CD4-positive, alpha-beta memory T cell (primary cell): ENCODE data around the gene SLC8A1. TPM values are rescaled to one million over a fixed set of nuclear protein-coding genes. Genes with fewer than 3 reads are reported as not detected.

ENCODE experiments used
- CTCF ChIA-PET: fragments of 350-600 bp; sonication (Branson Sonifier 250); formaldehyde crosslinking; loops from one replicate; lab custom pipeline; 2021; ENCODE audit warnings: inconsistent platforms; ENCODE audit not compliant: partially characterized antibody; lab: Charles Lee
- POLR2A ChIA-PET: fragments of 350-600 bp; sonication (Branson Sonifier 250); formaldehyde crosslinking; loops from one replicate; lab custom pipeline; 2021; ENCODE audit not compliant: partially characterized antibody; lab: Charles Lee
- DNase-seq, 5 donors: peaks; one replicate each; pipeline versions ENCODE4 v3.0.0 to v3.0.0-alpha.2; 2020 to 2022; ENCODE audit warnings: mixed read lengths in 1 of 5
- H3K27ac ChIP-seq: one replicate; pipeline ENCODE4 v1.7.0; 2013; ENCODE audit warnings: low read depth, low read length
- H3K27me3 ChIP-seq: 2 replicates; pipeline ENCODE4 v1.7.0; 2013; ENCODE audit warnings: mild to moderate bottlenecking, low read length, moderate library complexity; ENCODE audit not compliant: insufficient read depth
- H3K36me3 ChIP-seq: 2 replicates; pipeline ENCODE4 v1.7.0; 2013; ENCODE audit warnings: mild to moderate bottlenecking, low read length, moderate library complexity; ENCODE audit not compliant: insufficient read depth
- H3K4me1 ChIP-seq: 2 replicates; pipeline ENCODE4 v1.7.0; 2013; ENCODE audit warnings: mild to moderate bottlenecking, low read length, moderate library complexity; ENCODE audit not compliant: insufficient read depth
- H3K4me3 ChIP-seq, 2 donors: one replicate each; pipeline ENCODE4 v1.7.0; 2013; ENCODE audit warnings: low read length in 2 of 2, mild to moderate bottlenecking in 1 of 2
- H3K9me3 ChIP-seq, 2 donors: one replicate each; pipeline ENCODE4 v1.7.0; 2013; ENCODE audit warnings: low read length in 2 of 2, control low read depth in 1 of 2; ENCODE audit not compliant: control insufficient read depth in 1 of 2
- H3K27ac Mint-ChIP-seq, 7 donors: one replicate each; pipeline ENCODE4 v1.8.0; 2020 to 2021; ENCODE audit warnings: mixed read lengths in 7 of 7, mild to moderate bottlenecking in 6 of 7, inconsistent platforms in 3 of 7, moderate library complexity in 3 of 7
- H3K27me3 Mint-ChIP-seq, 2 donors: one replicate each; pipeline ENCODE4 v1.8.0; 2020 to 2021; ENCODE audit warnings: mixed read lengths in 2 of 2
- H3K36me3 Mint-ChIP-seq, 2 donors: one replicate each; pipeline ENCODE4 v1.8.0; 2020 to 2021; ENCODE audit warnings: mixed read lengths in 2 of 2, inconsistent platforms in 1 of 2, mild to moderate bottlenecking in 1 of 2
- H3K4me1 Mint-ChIP-seq, 4 donors: one replicate each; pipeline ENCODE4 v1.8.0; 2020 to 2021; ENCODE audit warnings: mixed read lengths in 4 of 4, mild to moderate bottlenecking in 1 of 4
- H3K4me3 Mint-ChIP-seq, 8 donors: one replicate each; pipeline ENCODE4 v1.8.0; 2020 to 2021; ENCODE audit warnings: mixed read lengths in 8 of 8, mild to moderate bottlenecking in 7 of 8, moderate library complexity in 6 of 8, inconsistent platforms in 3 of 8
- H3K9me3 Mint-ChIP-seq, 8 donors: one replicate each; pipeline ENCODE4 v1.8.0; 2020 to 2021; ENCODE audit warnings: mixed read lengths in 8 of 8, mild to moderate bottlenecking in 5 of 8, inconsistent platforms in 3 of 8, moderate library complexity in 1 of 8
- intact Hi-C: fragments of 100-400 bp; cut with micrococcal nuclease; formaldehyde crosslinking; loops from one replicate; pipeline ENCODE4 v1.15.1; 2023
- polyA plus RNA-seq, 2 donors: library from polyadenylated mRNA; unstranded; fragments of 300-500 nt; fragmentation: Illumina TruSeq; gene quantifications; one replicate each; pipeline ENCODE4 v1.2.3, GENCODE V29; 2021
- total RNA-seq, 2 experiments: library from RNA; stranded (reverse); gene quantifications; one replicate each; pipeline ENCODE4 v1.2.3, GENCODE V29; 2021

SLC8A1 gene
- total and polyA plus RNA-seq, 4 experiments from 2014 or later = 0.36 to 0.79 TPM; not detected in 2

GRCh38 chr2:40128796-40129195 lies 323.1 kb downstream of the SLC8A1 start:
- intact Hi-C loops = no loop called here
- H3K9me3 Mint-ChIP-seq = peaks cover 0 to 2% (median 0%) of the 10 kb centered on the region in 8 donors
- H3K4me1 Mint-ChIP-seq = no peaks in the 10 kb centered on the region
- H3K36me3 ChIP-seq = no peaks in the 10 kb centered on the region
- ChIA-PET POLR2A (no interaction called here), CTCF (no interaction called here)
- H3K4me3 ChIP-seq = no peak overlapping the region
- H3K27me3 ChIP-seq = no peaks in the 10 kb centered on the region
- H3K36me3 Mint-ChIP-seq = no peaks in the 10 kb centered on the region
- no peak overlapping the region for H3K4me3 Mint-ChIP-seq
- no peak for DNase-seq
- H3K27ac ChIP-seq = no peak overlapping the region
- H3K27ac Mint-ChIP-seq = no peak overlapping the region
- H3K4me1 ChIP-seq = no peaks in the 10 kb centered on the region
- no peaks in the 10 kb centered on the region for H3K27me3 Mint-ChIP-seq
- H3K9me3 ChIP-seq = no peaks in the 10 kb centered on the region

GRCh38 chr2:40127890-40128557 lies 323.9 kb downstream of the SLC8A1 start:
- H3K36me3 Mint-ChIP-seq = no peaks in the 10 kb centered on the region
- H3K4me3 Mint-ChIP-seq = no peak overlapping the region
- intact Hi-C loops = no loop called here
- Histone ChIP-seq H3K27ac (no peak overlapping the region), H3K4me3 (no peak overlapping the region), H3K9me3 (no peaks in the 10 kb centered on the region), H3K36me3 (no peaks in the 10 kb centered on the region), H3K4me1 (no peaks in the 10 kb centered on the region), H3K27me3 (no peaks in the 10 kb centered on the region)
- H3K9me3 Mint-ChIP-seq = peaks cover 0 to 2% (median 0%) of the 10 kb centered on the region in 8 donors
- DNase-seq = no peak
- H3K27ac Mint-ChIP-seq = no peak overlapping the region
- no peaks in the 10 kb centered on the region for H3K4me1 Mint-ChIP-seq
- no peaks in the 10 kb centered on the region for H3K27me3 Mint-ChIP-seq
- POLR2A ChIA-PET = no interaction called here
- CTCF ChIA-PET = no interaction called here

GRCh38 chr2:40127146-40127545 lies 324.7 kb downstream of the SLC8A1 start:
- intact Hi-C loops = no loop called here

GRCh38 chr2:40126006-40126405 lies 325.9 kb downstream of the SLC8A1 start:
- no peaks in the 10 kb centered on the region for H3K36me3 Mint-ChIP-seq
- no peak overlapping the region for H3K4me3 Mint-ChIP-seq
- CTCF ChIA-PET = no interaction called here
- no peaks in the 10 kb centered on the region for H3K27me3 ChIP-seq
- POLR2A ChIA-PET = no interaction called here
- no peak overlapping the region for H3K27ac ChIP-seq
- intact Hi-C loops = no loop called here
- H3K4me3 ChIP-seq = no peak overlapping the region
- peaks cover 0 to 2% (median 0%) of the 10 kb centered on the region in 8 donors for H3K9me3 Mint-ChIP-seq
- no peak overlapping the region for H3K27ac Mint-ChIP-seq
- no peak for DNase-seq
- no peaks in the 10 kb centered on the region for H3K9me3 ChIP-seq
- no peaks in the 10 kb centered on the region for H3K27me3 Mint-ChIP-seq
- H3K4me1 ChIP-seq = no peaks in the 10 kb centered on the region
- no peaks in the 10 kb centered on the region for H3K36me3 ChIP-seq
- H3K4me1 Mint-ChIP-seq = no peaks in the 10 kb centered on the region

More at GRCh38 chr2:40127146-40127545, 324.7 kb downstream of the SLC8A1 start:
- Mint-ChIP-seq H3K36me3 (no peaks in the 10 kb centered on the region), H3K9me3 (peaks cover 0 to 2% (median 0%) of the 10 kb centered on the region in 8 donors), H3K27ac (no peak overlapping the region), H3K4me1 (no peaks in the 10 kb centered on the region), H3K4me3 (no peak overlapping the region), H3K27me3 (no peaks in the 10 kb centered on the region)
- DNase-seq = no peak
- Histone ChIP-seq H3K9me3 (no peaks in the 10 kb centered on the region), H3K4me1 (no peaks in the 10 kb centered on the region), H3K27ac (no peak overlapping the region), H3K36me3 (no peaks in the 10 kb centered on the region), H3K4me3 (no peak overlapping the region), H3K27me3 (no peaks in the 10 kb centered on the region)
- ChIA-PET CTCF (no interaction called here), POLR2A (no interaction called here)

GRCh38 chr2:40123746-40124145 lies 328.1 kb downstream of the SLC8A1 start:
- Histone ChIP-seq H3K27me3 (no peaks in the 10 kb centered on the region), H3K4me3 (no peak overlapping the region), H3K4me1 (no peaks in the 10 kb centered on the region), H3K36me3 (no peaks in the 10 kb centered on the region), H3K27ac (no peak overlapping the region), H3K9me3 (no peaks in the 10 kb centered on the region)
- intact Hi-C loops = no loop called here
- H3K4me1 Mint-ChIP-seq = no peaks in the 10 kb centered on the region
- no peak for DNase-seq
- H3K27ac Mint-ChIP-seq = no peak overlapping the region
- H3K9me3 Mint-ChIP-seq = peaks cover 0 to 3% (median 0%) of the 10 kb centered on the region in 8 donors
- CTCF ChIA-PET = interaction anchor here (1.7 kb wide), 1 partner anchor 8 kb away, joined by 4 read pairs; no protein-coding TSS in a partner anchor
- H3K4me3 Mint-ChIP-seq = no peak overlapping the region
- H3K36me3 Mint-ChIP-seq = no peaks in the 10 kb centered on the region
- POLR2A ChIA-PET = no interaction called here
- H3K27me3 Mint-ChIP-seq = no peaks in the 10 kb centered on the region

GRCh38 chr2:40123326-40123725 lies 328.6 kb downstream of the SLC8A1 start:
- Mint-ChIP-seq H3K9me3 (peaks cover 0 to 3% (median 0%) of the 10 kb centered on the region in 8 donors), H3K4me3 (no peak overlapping the region), H3K36me3 (no peaks in the 10 kb centered on the region), H3K27me3 (no peaks in the 10 kb centered on the region), H3K27ac (no peak overlapping the region), H3K4me1 (no peaks in the 10 kb centered on the region)
- ChIA-PET POLR2A (no interaction called here), CTCF (interaction anchor here (1.7 kb wide), 1 partner anchor 9 kb away, joined by 4 read pairs; no protein-coding TSS in a partner anchor)
- no peak for DNase-seq
- Histone ChIP-seq H3K4me3 (no peak overlapping the region), H3K36me3 (no peaks in the 10 kb centered on the region), H3K9me3 (no peaks in the 10 kb centered on the region), H3K4me1 (no peaks in the 10 kb centered on the region), H3K27me3 (no peaks in the 10 kb centered on the region), H3K27ac (no peak overlapping the region)
- intact Hi-C loops = no loop called here

- DNase-seq = no peak
- intact Hi-C loops = no loop called here
- H3K4me1 ChIP-seq = no peaks in the 10 kb centered on the region
- Mint-ChIP-seq H3K27ac (no peak overlapping the region), H3K9me3 (peaks cover 0 to 3% (median 0%) of the 10 kb centered on the region in 8 donors), H3K27me3 (no peaks in the 10 kb centered on the region), H3K4me3 (no peak overlapping the region), H3K4me1 (no peaks in the 10 kb centered on the region), H3K36me3 (no peaks in the 10 kb centered on the region)
- no peaks in the 10 kb centered on the region for H3K36me3 ChIP-seq
- POLR2A ChIA-PET = no interaction called here
- no peaks in the 10 kb centered on the region for H3K27me3 ChIP-seq
- H3K4me3 ChIP-seq = no peak overlapping the region
- H3K9me3 ChIP-seq = no peaks in the 10 kb centered on the region
- CTCF ChIA-PET = no interaction called here
- no peak overlapping the region for H3K27ac ChIP-seq
Observed at GRCh38 chr2:40120957-40121356, 330.9 kb downstream of the SLC8A1 start.
